Measurements from ENCODE around the gene PTPRN2. TPM values are rescaled to one million over a fixed set of nuclear protein-coding genes. Genes with fewer than 3 reads are reported as not detected.

Gene PTPRN2
- total and polyA plus RNA-seq, 2 of the 8 experiments (the other 6 are each of a cell fraction or from before 2014, with no cell fraction given), result 2.6 to 4.5 TPM

- TF ChIP-seq, protein P1, sequence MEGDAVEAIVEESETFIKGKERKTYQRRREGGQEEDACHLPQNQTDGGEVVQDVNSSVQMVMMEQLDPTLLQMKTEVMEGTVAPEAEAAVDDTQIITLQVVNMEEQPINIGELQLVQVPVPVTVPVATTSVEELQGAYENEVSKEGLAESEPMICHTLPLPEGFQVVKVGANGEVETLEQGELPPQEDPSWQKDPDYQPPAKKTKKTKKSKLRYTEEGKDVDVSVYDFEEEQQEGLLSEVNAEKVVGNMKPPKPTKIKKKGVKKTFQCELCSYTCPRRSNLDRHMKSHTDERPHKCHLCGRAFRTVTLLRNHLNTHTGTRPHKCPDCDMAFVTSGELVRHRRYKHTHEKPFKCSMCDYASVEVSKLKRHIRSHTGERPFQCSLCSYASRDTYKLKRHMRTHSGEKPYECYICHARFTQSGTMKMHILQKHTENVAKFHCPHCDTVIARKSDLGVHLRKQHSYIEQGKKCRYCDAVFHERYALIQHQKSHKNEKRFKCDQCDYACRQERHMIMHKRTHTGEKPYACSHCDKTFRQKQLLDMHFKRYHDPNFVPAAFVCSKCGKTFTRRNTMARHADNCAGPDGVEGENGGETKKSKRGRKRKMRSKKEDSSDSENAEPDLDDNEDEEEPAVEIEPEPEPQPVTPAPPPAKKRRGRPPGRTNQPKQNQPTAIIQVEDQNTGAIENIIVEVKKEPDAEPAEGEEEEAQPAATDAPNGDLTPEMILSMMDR (IDR thresholded peaks at IDR 0.05; ENCODE audit: control extremely low read depth in 1 of 3, insufficient read depth in 1 of 3, low read depth in 1 of 3, low read length in 3 of 3), result no peak
- TF ChIP-seq SIX5 (IDR thresholded peaks at IDR 0.05; ENCODE audit: low read depth, low read length), result no peak
- TF ChIP-seq MAFK (IDR thresholded peaks at IDR 0.05; ENCODE audit: low read depth, low read length), result no peak
- TF ChIP-seq USF2 (IDR thresholded peaks at IDR 0.05; ENCODE audit: low read length), result no peak
Measured at GRCh38 chr7:157791261-157791660, 796.4 kb downstream of the PTPRN2 start (continued).

Measured in H1 (cell line).